H9 (cell line): ENCODE data around the gene RPL27A. TPM values are rescaled to one million over a fixed set of nuclear protein-coding genes. Genes with fewer than 3 reads are reported as not detected.
A peak's percentile ranks its signal among the peaks of the same experiment; 100 is the strongest.

Experiments used
- DNase-seq: peaks from one replicate; pipeline ENCODE4 v3.0.0-alpha.2; 2017
- H2AFZ ChIP-seq: one replicate; pipeline ENCODE4 v1.6.1; 2013; ENCODE audit warnings: mild to moderate bottlenecking, low read length, control low read depth, moderate library complexity
- H2AK5ac ChIP-seq: 2 replicates; pipeline ENCODE4 v1.6.1; 2013; ENCODE audit warnings: low read length, control low read depth, mixed read lengths; ENCODE audit not compliant: insufficient read length
- H2BK120ac ChIP-seq: one replicate; pipeline ENCODE4 v1.6.1; 2013; ENCODE audit warnings: low read depth, mild to moderate bottlenecking, low read length, control low read depth, inconsistent platforms; ENCODE audit not compliant: poor library complexity, severe bottlenecking
- H2BK12ac ChIP-seq: 2 replicates; pipeline ENCODE4 v1.6.1; 2013; ENCODE audit warnings: low read length, control low read depth, mixed read lengths, low read depth; ENCODE audit not compliant: insufficient read length
- H2BK15ac ChIP-seq: 2 replicates; pipeline ENCODE4 v1.6.1; 2013; ENCODE audit warnings: low read depth, low read length, control low read depth
- H2BK20ac ChIP-seq: one replicate; pipeline ENCODE4 v1.6.1; 2013; ENCODE audit warnings: low read depth, mild to moderate bottlenecking, low read length, control low read depth, inconsistent platforms; ENCODE audit not compliant: poor library complexity, severe bottlenecking
- H2BK5ac ChIP-seq: 2 replicates; pipeline ENCODE4 v1.6.1; 2013; ENCODE audit warnings: low read length, control low read depth, mixed read lengths; ENCODE audit not compliant: insufficient read length
- H3K14ac ChIP-seq: 2 replicates; pipeline ENCODE4 v1.6.1; 2013; ENCODE audit warnings: low read length, control low read depth; ENCODE audit not compliant: insufficient read depth
- H3K18ac ChIP-seq: 2 replicates; pipeline ENCODE4 v1.6.1; 2013; ENCODE audit warnings: low read depth, mild to moderate bottlenecking, mixed read lengths, low read length, control low read depth; ENCODE audit not compliant: insufficient read length
- H3K23ac ChIP-seq: 2 replicates; pipeline ENCODE4 v1.6.1; 2013; ENCODE audit warnings: low read length, control low read depth, mixed read lengths, low read depth; ENCODE audit not compliant: insufficient read length
- H3K23me2 ChIP-seq: 2 replicates; pipeline ENCODE4 v1.6.1; 2013; ENCODE audit warnings: low read depth, mild to moderate bottlenecking, mixed read lengths, low read length, control low read depth; ENCODE audit not compliant: insufficient read length, poor library complexity, severe bottlenecking
- H3K27ac ChIP-seq: 2 replicates; pipeline ENCODE4 v1.5.1; 2013; ENCODE audit warnings: low read length, control low read depth, mixed read lengths, low read depth; ENCODE audit not compliant: insufficient read length
- H3K27me3 ChIP-seq: 2 replicates; pipeline ENCODE4 v1.6.1; 2013; ENCODE audit warnings: low read length, control low read depth, inconsistent platforms; ENCODE audit not compliant: insufficient read depth
- H3K4ac ChIP-seq: 2 replicates; pipeline ENCODE4 v1.6.1; 2013; ENCODE audit warnings: low read depth, mild to moderate bottlenecking, control low read depth, inconsistent platforms, low read length, moderate library complexity
- H3K4me1 ChIP-seq: 2 replicates; pipeline ENCODE4 v1.6.1; 2013; ENCODE audit warnings: low read length, control low read depth, inconsistent platforms; ENCODE audit not compliant: insufficient read depth
- H3K4me2 ChIP-seq: 2 replicates; pipeline ENCODE4 v1.6.1; 2013; ENCODE audit warnings: low read length, control low read depth, mixed read lengths; ENCODE audit not compliant: insufficient read length, insufficient read depth
- H3K56ac ChIP-seq: 2 replicates; pipeline ENCODE4 v1.6.1; 2013; ENCODE audit warnings: low read depth, mild to moderate bottlenecking, mixed read lengths, low read length, control low read depth; ENCODE audit not compliant: insufficient read length
- H3K79me1 ChIP-seq: 2 replicates; pipeline ENCODE4 v1.6.1; 2013; ENCODE audit warnings: low read depth, mild to moderate bottlenecking, moderate library complexity, low read length, control low read depth, inconsistent platforms; ENCODE audit not compliant: insufficient read depth, poor library complexity, severe bottlenecking
- H3K79me2 ChIP-seq: 2 replicates; pipeline ENCODE4 v1.6.1; 2013; ENCODE audit warnings: low read length, control low read depth, inconsistent platforms; ENCODE audit not compliant: insufficient read depth
- H3K9ac ChIP-seq: 2 replicates; pipeline ENCODE4 v1.6.1; 2013; ENCODE audit warnings: low read length, control low read depth, mixed read lengths; ENCODE audit not compliant: insufficient read length; ENCODE audit errors: extremely low read depth
- H3K9me3 ChIP-seq: one replicate; pipeline ENCODE4 v1.6.1; 2013; ENCODE audit warnings: low read depth, low read length, inconsistent platforms; ENCODE audit not compliant: control insufficient read depth
- H3T11ph ChIP-seq: one replicate; pipeline ENCODE4 v1.6.1; 2013; ENCODE audit warnings: mild to moderate bottlenecking, low read length, control low read depth, inconsistent platforms
- H4K20me1 ChIP-seq: one replicate; pipeline ENCODE4 v1.6.1; 2013; ENCODE audit not compliant: control insufficient read depth, insufficient read length, insufficient read depth
- H4K5ac ChIP-seq: 2 replicates; pipeline ENCODE4 v1.6.1; 2013; ENCODE audit warnings: low read depth, mild to moderate bottlenecking, mixed read lengths, low read length, control low read depth; ENCODE audit not compliant: insufficient read length
- H4K8ac ChIP-seq: replicated peaks from 2 replicates; pipeline ENCODE4 v1.6.1; 2013; ENCODE audit warnings: low read length, control low read depth, mixed read lengths, low read depth; ENCODE audit not compliant: insufficient read length
- H4K91ac ChIP-seq: 2 replicates; pipeline ENCODE4 v1.6.1; 2013; ENCODE audit warnings: low read depth, mild to moderate bottlenecking, moderate library complexity, mixed read lengths, low read length, control low read depth; ENCODE audit not compliant: insufficient read length
- H3K27ac Mint-ChIP-seq, 3 experiments: 2 replicates in 2 of 3; 3 replicates in 1 of 3; pipeline ENCODE4 v1.8.0; 2020 to 2021; ENCODE audit warnings: mixed read lengths in 3 of 3, mild to moderate bottlenecking in 1 of 3, moderate library complexity in 1 of 3
- H3K27me3 Mint-ChIP-seq: 2 replicates; pipeline ENCODE4 v1.8.0; 2021; ENCODE audit warnings: low read depth, mild to moderate bottlenecking, moderate library complexity, mixed read lengths
- H3K36me3 Mint-ChIP-seq, 3 experiments: 2 replicates in 2 of 3; 3 replicates in 1 of 3; pipeline ENCODE4 v1.8.0; 2020 to 2021; ENCODE audit warnings: low read depth in 3 of 3, mixed read lengths in 3 of 3; ENCODE audit not compliant: insufficient read depth in 1 of 3
- H3K4me1 Mint-ChIP-seq, 2 experiments: 2 replicates each; pipeline ENCODE4 v1.8.0; 2020; ENCODE audit warnings: mixed read lengths in 2 of 2
- H3K4me3 Mint-ChIP-seq, 2 experiments: 2 replicates in 1 of 2; 3 replicates in 1 of 2; pipeline ENCODE4 v1.8.0; 2020 to 2021; ENCODE audit warnings: mild to moderate bottlenecking in 2 of 2, mixed read lengths in 2 of 2, moderate library complexity in 1 of 2
- H3K9me3 Mint-ChIP-seq, 2 experiments: 2 replicates in 1 of 2; 3 replicates in 1 of 2; pipeline ENCODE4 v1.8.0; 2020; ENCODE audit warnings: mild to moderate bottlenecking in 2 of 2, mixed read lengths in 2 of 2, moderate library complexity in 1 of 2
- CTCF ChIP-seq: fragments of 200-600 bp; sonication (generic); conservative IDR thresholded peaks from 3 replicates; pipeline ENCODE4 v1.8.0; 2021; ENCODE audit warnings: antibody characterized with exemption, mild to moderate bottlenecking
- WGBS: extraction: QIAGEN DNeasy Blood & Tissue Kit; methylation state at CpG from one replicate; pipeline ENCODE4 v1.1.7; 2013; ENCODE audit warnings: missing lambda C conversion rate, low lambda C conversion rate, mixed read lengths; ENCODE audit not compliant: insufficient read length; ENCODE audit errors: extremely low coverage; 5-methylcytosine and 5-hydroxymethylcytosine counted together
- total RNA-seq: library from RNA; stranded (reverse); gene quantifications from 2 replicates; pipeline ENCODE4 v1.2.1, GENCODE V29; 2021

RPL27A gene
- total RNA-seq, 1 experiment from 2014 or later = 1,152 TPM

GRCh38 chr11:8681837-8682302, 722 bp upstream of the RPL27A start:
- H2BK15ac ChIP-seq = no peak overlapping the region
- Mint-ChIP-seq H3K36me3 (peaks cover 42 to 50% (median 50%) of the 10 kb centered on the region in 3 experiments), H3K4me1 (peaks cover 30 to 37% of the 10 kb centered on the region in 2 experiments), H3K9me3 (peaks cover 0 to 4% of the 10 kb centered on the region in 2 experiments; a peak in 1 of 5 replicates), H3K27me3 (no peaks in the 10 kb centered on the region), H3K27ac (peak overlapping the region; percentile 97 to 99 (median 98)), H3K4me3 (peak overlapping the region; percentile 90 to 96)
- peak overlapping the region; percentile 97 for H3K18ac ChIP-seq
- TF ChIP-seq CTCF = no peak
- no peak overlapping the region for H3T11ph ChIP-seq
- H4K8ac ChIP-seq = no peak overlapping the region
- WGBS = no CpG with 5 or more reads among the region's 14 CpGs
- no peak overlapping the region for H3K56ac ChIP-seq
- H3K9ac ChIP-seq = peak overlapping the region; percentile 98
- peaks cover 10% of the 10 kb centered on the region; the same call in 1 of the 2 replicates for H3K79me2 ChIP-seq
- peak overlapping the region; percentile 98 for H3K14ac ChIP-seq
- H2BK5ac ChIP-seq = no peak overlapping the region
- no peak overlapping the region for H4K91ac ChIP-seq
- DNase-seq = no peak
- H3K27me3 ChIP-seq = no peaks in the 10 kb centered on the region
- H3K23ac ChIP-seq = no peak overlapping the region
- no peaks in the 10 kb centered on the region for H4K20me1 ChIP-seq
- peak overlapping the region; percentile 26 for H3K4ac ChIP-seq
- H2AK5ac ChIP-seq = no peak overlapping the region
- H3K4me1 ChIP-seq = peaks cover 3% of the 10 kb centered on the region
- no peak overlapping the region for H2BK12ac ChIP-seq
- no peaks in the 10 kb centered on the region for H3K9me3 ChIP-seq
- no peak overlapping the region for H2BK120ac ChIP-seq
- peaks cover 8% of the 10 kb centered on the region for H3K23me2 ChIP-seq
- peak overlapping the region; percentile 91 for H3K4me2 ChIP-seq
- H3K79me1 ChIP-seq = no peaks in the 10 kb centered on the region
- H4K5ac ChIP-seq = no peak overlapping the region
- peak overlapping the region; percentile 78 for H3K27ac ChIP-seq
- no peak overlapping the region for H2BK20ac ChIP-seq
- no peak overlapping the region for H2AFZ ChIP-seq
